Left ventricle myocardium inferior (tissue), 1 donor: ENCODE data around the gene ORAI2. TPM values are rescaled to one million over a fixed set of nuclear protein-coding genes. Genes with fewer than 3 reads are reported as not detected.
A peak's percentile ranks its signal among the peaks of the same experiment; 100 is the strongest.

Experiments
- DNase-seq: peaks from one replicate; pipeline ENCODE4 v3.0.0-alpha.2; 2020
- H3K27ac ChIP-seq: fragments of 200-600 bp; replicated peaks from 2 replicates; pipeline ENCODE4 v1.8.0; 2021
- H3K27me3 ChIP-seq: fragments of 200-600 bp; 2 replicates; pipeline ENCODE4 v1.8.0; 2021; ENCODE audit warnings: low read depth
- H3K36me3 ChIP-seq: fragments of 200-600 bp; 2 replicates; pipeline ENCODE4 v1.8.0; 2021
- H3K4me1 ChIP-seq: fragments of 200-600 bp; 2 replicates; pipeline ENCODE4 v1.8.0; 2021
- H3K4me3 ChIP-seq: fragments of 200-600 bp; 2 replicates; pipeline ENCODE4 v1.8.0; 2021; ENCODE audit warnings: mild to moderate bottlenecking, moderate library complexity
- H3K9me3 ChIP-seq: fragments of 200-600 bp; replicated peaks from 2 replicates; pipeline ENCODE4 v1.8.0; 2021
- intact Hi-C: fragments of 100-400 bp; cut with micrococcal nuclease; formaldehyde crosslinking; loops from one replicate; pipeline ENCODE4 v1.11.0; 2022
- total RNA-seq: library from RNA; stranded (reverse); fragmentation: NEBNext Ultra II Directional; extraction: Animal tissue kit (Norgen Biotek cat#: 25700); gene quantifications from one replicate; pipeline ENCODE4 v1.2.1, GENCODE V29; 2021
- TF ChIP-seq, protein P1 (sequence below): fragments of 200-600 bp; IDR thresholded peaks from 2 replicates; pipeline ENCODE4 v1.8.0; 2021; ENCODE audit warnings: antibody characterized with exemption, mild to moderate bottlenecking, borderline replicate concordance
- donor health status: DM: no; HTN: yes; CAD: no; lungs with severe emphysema.

ORAI2 gene
- total RNA-seq, 1 donor from 2014 or later, result 2.6 TPM

DNA sequence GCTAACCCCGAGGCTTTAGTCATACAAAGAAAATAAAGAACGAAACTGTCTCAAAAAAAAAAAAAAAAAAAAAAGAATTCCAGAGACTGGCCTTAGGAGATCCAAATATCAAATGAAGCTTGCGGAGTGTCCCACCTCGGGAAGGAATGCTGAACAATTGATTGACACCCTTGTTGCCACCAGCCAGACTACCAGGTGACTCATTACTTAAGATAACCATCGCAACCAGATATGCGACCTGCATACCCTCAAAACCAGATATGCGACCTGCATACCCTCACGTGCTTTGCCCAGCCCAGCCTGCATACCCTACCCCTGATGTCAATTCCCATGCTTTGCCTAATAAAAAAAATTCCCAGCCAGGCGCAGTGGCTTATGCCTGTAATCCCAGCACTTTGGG, 39.9 kb upstream of the ORAI2 start:
- TF ChIP-seq, protein P1, sequence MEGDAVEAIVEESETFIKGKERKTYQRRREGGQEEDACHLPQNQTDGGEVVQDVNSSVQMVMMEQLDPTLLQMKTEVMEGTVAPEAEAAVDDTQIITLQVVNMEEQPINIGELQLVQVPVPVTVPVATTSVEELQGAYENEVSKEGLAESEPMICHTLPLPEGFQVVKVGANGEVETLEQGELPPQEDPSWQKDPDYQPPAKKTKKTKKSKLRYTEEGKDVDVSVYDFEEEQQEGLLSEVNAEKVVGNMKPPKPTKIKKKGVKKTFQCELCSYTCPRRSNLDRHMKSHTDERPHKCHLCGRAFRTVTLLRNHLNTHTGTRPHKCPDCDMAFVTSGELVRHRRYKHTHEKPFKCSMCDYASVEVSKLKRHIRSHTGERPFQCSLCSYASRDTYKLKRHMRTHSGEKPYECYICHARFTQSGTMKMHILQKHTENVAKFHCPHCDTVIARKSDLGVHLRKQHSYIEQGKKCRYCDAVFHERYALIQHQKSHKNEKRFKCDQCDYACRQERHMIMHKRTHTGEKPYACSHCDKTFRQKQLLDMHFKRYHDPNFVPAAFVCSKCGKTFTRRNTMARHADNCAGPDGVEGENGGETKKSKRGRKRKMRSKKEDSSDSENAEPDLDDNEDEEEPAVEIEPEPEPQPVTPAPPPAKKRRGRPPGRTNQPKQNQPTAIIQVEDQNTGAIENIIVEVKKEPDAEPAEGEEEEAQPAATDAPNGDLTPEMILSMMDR, result no peak
- intact Hi-C loops, result loop anchor here (5.0 kb wide), 1 partner anchor 111 kb away; no protein-coding TSS in a partner anchor
- no peak for DNase-seq
- Histone ChIP-seq H3K27ac (no peak overlapping the region), H3K4me3 (no peak overlapping the region), H3K4me1 (peaks cover 33% of the 10 kb centered on the region), H3K27me3 (no peaks in the 10 kb centered on the region), H3K36me3 (peaks cover 12% of the 10 kb centered on the region), H3K9me3 (no peaks in the 10 kb centered on the region)

DNA sequence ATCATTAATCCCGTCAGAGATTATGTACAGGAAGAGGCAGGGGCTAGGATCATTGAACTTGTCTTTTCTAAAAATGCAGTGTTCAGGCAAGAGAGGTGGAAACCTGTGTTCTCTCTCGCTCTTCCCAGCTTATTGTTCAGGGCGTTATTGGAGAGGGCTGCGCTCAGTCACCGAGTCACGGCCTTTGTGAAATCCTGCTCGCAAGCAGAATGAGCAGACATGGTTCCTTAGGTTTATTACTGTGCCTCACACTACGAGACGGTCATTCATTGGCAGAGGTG, 37.8 kb upstream of the ORAI2 start:
- Histone ChIP-seq H3K4me3 (peak overlapping the region; percentile 91), H3K9me3 (no peaks in the 10 kb centered on the region), H3K36me3 (peaks cover 31% of the 10 kb centered on the region), H3K27me3 (no peaks in the 10 kb centered on the region), H3K27ac (peak overlapping the region; percentile 89), H3K4me1 (peaks cover 30% of the 10 kb centered on the region)
- intact Hi-C loops, result no loop called here
- no peak for DNase-seq
- TF ChIP-seq, protein P1, result no peak

DNA sequence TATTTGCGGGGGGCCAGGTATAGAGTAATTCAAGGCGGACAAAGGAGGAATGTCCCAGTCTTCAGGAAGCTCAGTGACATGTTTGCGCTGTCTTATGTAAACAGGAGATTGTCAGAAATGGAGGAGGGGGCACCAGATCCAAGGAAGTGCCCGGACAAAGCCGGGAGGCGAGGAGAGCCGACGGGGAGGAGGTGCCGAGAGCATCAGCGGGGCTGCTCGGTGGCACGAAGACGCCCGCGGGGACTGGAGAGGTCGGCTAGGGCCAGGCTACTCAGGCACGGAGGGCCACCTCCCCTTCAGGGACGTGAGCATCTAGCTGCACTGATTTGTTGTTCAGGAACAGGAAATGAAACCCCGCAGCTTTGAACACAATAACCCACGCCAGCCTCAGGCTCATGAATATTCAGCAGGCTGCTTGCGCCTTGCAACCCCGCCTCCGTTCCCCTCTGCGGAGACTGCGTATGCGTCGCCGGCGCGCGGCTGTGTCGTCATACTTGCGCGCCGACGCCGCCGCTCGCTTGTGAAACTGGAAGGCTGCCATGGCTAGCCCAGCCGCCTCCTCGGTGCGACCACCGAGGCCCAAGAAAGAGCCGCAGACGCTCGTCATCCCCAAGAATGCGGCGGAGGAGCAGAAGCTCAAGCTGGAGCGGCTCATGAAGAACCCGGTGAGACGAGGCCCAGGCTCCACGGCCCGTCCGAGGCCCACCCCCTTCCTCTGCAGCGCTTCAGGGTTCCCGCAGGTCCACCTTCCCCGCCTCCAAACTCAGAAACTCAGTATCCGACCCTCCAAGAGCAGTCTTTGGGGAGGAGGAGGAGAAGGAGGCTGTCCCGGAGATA, 37.3 kb upstream of the ORAI2 start, which contains the start of gene PRKRIP1:
PRKRIP1 (plus strand) TSS at position 491 of the 837 bp plus-strand sequence; CDS start at position 540, 49 bp downstream.
- no peaks in the 10 kb centered on the region for H3K27me3 ChIP-seq
- intact Hi-C loops, result no loop called here
- peaks cover 36% of the 10 kb centered on the region for H3K36me3 ChIP-seq
- peak; percentile 82 for DNase-seq
- H3K4me3 ChIP-seq, result peak within 1 kb of the TSS; percentile 91
- H3K27ac ChIP-seq, result peak within 1 kb of the TSS; percentile 89
- TF ChIP-seq, protein P1, result no peak
- no peaks in the 10 kb centered on the region for H3K9me3 ChIP-seq
- H3K4me1 ChIP-seq, result peaks cover 30% of the 10 kb centered on the region

DNA sequence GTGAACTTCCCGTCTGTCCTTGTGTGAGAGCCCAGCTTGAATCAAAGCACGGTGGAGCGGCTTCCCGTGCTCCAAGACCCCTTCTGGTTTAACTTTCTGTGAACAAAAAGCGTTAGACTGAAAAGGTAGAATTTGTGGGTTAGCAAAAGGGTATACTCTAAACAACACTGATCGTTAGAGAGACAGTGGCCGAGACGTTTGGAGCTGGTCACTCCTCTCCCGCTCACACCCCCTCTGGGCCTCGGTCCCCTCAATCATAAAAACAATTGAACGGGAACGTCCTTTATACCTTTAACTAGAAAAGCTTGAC, 36.7 kb upstream of the ORAI2 start:
- Histone ChIP-seq H3K27me3 (no peaks in the 10 kb centered on the region), H3K36me3 (peaks cover 42% of the 10 kb centered on the region), H3K9me3 (no peaks in the 10 kb centered on the region), H3K4me3 (peak overlapping the region; percentile 91), H3K4me1 (peaks cover 30% of the 10 kb centered on the region), H3K27ac (peak overlapping the region; percentile 89)
- TF ChIP-seq, protein P1, result no peak
- intact Hi-C loops, result no loop called here
- DNase-seq, result no peak

DNA sequence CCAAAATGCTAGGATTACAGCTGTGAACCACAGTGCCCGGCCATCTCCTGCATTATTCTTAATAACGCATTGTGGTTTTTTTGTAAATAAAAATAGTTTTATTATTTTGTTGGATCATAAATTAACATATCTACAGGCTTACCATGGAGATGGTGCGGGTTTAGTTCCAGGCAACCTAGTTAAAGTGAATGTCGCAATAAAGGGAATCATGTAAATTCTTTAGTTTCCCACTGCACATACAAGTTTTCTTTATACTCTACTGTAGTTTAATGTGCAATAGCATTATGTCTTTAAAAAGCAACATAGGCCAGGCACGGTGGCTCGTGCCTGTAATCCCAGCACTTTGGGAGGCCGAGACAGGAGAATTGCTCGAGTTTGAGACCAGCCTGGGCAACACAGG, 34.8 kb upstream of the ORAI2 start:
- Histone ChIP-seq H3K4me1 (peaks cover 30% of the 10 kb centered on the region), H3K27me3 (no peaks in the 10 kb centered on the region), H3K27ac (no peak overlapping the region), H3K9me3 (no peaks in the 10 kb centered on the region), H3K4me3 (no peak overlapping the region), H3K36me3 (peaks cover 60% of the 10 kb centered on the region)
- DNase-seq, result no peak
- intact Hi-C loops, result no loop called here
- TF ChIP-seq, protein P1, result no peak
